LNCAP (cell line): Measurements from ENCODE around the gene DSCAML1.

ENCODE experiments used
- CTCF ChIP-seq: fragments of 450-650 bp; IDR thresholded peaks from 2 replicates; pipeline ENCODE4 v1.5.1; 2017; ENCODE audit warnings: mild to moderate bottlenecking

The DSCAML1 gene

DNA sequence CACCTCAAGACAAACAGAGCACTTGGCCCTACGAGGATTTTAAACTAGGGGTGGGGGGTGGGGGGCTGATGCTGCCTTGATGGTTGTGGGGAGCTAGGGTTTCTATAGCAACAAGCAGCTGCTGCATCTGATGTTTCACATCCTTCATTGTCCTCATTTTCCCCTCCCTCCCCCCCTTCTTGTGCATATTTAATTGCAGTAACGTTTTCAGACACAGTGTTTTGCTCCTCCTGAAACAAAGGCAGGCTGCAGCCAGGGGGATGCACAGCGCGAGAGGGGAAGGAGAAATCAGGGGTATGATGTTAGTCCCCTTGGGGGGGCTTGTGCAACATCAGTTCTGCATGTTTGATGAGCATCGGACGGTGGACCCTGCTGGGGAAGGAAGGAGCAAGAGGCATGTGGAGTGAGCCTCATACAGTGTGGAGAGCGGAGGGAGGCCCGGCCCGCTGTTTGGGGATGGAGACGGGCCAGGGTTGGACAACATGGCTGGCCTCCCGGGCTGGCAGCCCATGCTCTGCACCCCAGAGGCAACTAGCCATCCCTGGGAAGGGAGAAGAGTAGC lies 261.1 kb downstream of the DSCAML1 start:
- TF ChIP-seq CTCF: no peak

DNA sequence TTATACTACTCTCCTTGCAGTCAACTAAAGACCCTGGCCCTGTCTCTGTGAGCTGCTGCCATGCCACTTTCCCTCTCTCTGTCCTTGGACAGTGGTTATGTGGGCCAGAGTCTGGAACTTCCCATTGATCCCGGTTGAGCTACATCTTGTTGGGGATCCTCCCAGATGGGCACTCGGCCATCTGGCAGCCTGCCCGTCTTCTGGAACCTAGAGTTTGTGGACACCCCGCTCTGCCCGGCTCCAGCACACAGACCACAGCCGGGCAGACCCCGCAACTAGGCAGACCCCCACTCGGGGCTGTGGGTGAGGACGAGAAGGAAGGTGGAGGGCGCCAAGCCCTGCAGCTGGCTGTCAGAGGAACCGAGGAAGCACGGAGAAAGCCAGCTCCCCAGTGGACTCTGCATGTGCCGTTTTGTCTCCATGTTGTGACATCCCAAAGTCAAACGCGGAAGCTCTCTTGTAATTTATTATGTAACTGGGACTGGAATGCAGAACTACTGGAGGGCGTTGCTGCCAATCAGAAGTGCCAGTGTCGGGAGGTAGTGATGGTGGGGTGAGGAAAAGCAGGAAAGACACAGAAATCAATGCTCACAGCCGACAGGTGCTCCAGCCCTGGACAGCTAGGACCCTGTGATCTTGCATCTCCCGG lies 261.7 kb downstream of the DSCAML1 start:
- TF ChIP-seq CTCF: no peak

DNA sequence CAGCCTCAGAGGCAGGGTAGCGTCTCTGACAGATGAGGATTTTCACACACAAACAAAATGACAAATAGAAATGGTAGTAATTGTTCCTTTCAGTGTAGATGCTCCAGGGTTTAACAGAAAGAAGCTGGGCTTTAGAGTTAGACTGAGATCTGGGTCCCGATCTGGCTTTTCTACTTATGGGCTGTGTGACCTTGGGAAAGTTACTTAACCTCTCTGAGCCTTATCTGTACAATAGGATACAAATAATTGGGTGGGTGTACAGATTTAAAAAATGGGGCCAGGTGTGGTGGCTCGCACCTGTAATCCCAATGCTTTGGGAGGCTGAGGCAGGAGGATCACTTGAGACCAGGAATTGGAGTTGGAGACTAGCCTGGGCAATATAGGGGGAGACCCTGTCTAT lies 264.4 kb downstream of the DSCAML1 start:
- TF ChIP-seq CTCF: no peak

- TF ChIP-seq CTCF: no peak
Observed at GRCh38 chr11:117529816-117530215, 267.2 kb downstream of the DSCAML1 start.

GRCh38 chr11:117528097-117528721 lies 268.8 kb downstream of the DSCAML1 start:
- no peak for TF ChIP-seq CTCF

DNA sequence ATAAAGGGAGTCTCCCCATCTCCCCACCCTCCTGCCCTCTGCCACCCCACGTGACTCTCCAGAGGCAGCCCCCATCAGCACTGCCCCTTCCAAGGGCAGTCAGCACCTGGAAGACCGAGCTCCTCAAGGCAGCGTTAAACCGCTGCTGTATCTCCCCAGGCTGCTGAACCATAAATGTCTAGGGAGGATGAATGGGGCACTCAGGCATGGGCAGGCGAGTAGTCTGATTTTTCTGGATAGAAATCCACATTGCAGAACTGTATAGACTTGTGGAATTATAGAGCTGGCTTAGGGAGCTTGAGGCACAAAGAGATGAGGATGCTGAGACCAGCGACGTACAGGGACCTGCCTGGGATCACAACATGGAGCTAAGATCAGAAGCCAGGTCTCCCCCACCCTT lies 269.7 kb downstream of the DSCAML1 start:
- no peak for TF ChIP-seq CTCF

DNA sequence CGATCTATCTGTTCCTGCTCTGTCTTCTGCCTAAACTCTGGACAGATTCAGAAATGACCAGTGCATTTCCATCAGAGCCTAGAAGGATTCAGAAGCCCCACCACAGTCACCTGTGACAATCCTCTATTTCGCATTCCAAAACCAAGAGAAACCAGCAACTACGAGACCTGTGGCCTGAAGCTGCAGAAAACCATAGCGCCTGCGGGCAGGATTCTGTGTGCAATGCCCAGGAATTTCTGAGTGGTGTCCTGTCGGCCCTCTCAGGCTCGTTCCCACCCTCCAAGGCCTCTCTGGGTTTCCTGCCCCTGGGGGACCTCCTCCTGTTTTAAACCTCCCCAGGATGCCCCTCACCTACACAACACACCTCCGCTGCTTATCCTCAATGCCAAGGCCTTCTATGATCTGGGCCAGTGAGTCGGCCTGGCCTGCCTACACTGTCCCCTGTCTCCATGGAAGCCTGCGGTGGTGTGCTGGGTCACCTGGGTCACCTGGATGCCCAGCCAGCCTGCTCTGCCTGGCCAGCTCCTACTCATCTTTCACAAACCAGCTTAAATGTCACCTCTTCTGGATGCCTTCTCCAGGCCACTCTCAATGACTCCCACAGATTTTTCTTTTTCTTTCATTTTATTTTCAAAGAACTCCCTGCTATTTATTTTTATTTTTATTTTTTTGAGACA lies 271.0 kb downstream of the DSCAML1 start:
- TF ChIP-seq CTCF: no peak
